ENCODE measurements around the gene ASIC3.
A peak's percentile ranks its signal among the peaks of the same experiment; 100 is the strongest.

The ASIC3 gene

DNA sequence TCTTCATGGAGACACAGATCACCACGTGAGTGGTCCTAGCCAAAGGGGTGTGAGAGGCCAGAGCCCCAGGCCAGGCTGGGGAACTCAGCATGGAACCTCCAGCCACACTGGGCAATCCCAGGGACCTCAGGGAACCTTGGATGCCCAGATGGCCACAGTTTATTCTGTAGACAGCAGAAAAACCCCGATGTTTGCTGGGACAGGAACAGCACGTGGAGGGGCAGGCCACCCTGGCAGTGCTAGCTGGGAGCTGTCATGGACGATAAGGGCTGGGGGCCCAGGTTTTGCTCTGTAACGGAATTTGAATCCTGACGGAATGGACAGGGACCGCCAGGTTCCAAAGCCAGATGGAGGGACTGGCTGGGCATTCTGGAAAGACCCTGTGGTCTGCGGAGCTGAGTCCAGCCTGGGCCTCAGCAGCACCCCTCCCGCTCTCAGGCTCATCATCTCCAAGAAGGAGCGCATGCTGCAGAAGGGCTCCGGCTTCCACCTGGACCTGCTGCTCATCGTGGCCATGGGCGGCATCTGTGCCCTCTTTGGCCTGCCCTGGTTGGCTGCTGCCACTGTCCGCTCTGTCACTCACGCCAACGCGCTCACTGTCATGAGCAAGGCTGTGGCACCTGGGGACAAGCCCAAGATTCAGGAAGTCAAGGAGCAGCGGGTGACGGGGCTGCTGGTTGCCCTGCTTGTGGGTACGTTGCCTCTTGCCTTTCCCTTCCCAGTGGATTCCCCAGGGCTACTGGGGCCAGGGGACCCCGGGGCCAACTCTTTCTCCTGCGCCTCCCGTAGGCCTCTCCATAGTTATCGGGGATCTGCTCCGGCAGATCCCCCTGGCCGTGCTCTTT, 26.7 kb downstream of the ASIC3 start:
- TF ChIP-seq, protein P1, sequence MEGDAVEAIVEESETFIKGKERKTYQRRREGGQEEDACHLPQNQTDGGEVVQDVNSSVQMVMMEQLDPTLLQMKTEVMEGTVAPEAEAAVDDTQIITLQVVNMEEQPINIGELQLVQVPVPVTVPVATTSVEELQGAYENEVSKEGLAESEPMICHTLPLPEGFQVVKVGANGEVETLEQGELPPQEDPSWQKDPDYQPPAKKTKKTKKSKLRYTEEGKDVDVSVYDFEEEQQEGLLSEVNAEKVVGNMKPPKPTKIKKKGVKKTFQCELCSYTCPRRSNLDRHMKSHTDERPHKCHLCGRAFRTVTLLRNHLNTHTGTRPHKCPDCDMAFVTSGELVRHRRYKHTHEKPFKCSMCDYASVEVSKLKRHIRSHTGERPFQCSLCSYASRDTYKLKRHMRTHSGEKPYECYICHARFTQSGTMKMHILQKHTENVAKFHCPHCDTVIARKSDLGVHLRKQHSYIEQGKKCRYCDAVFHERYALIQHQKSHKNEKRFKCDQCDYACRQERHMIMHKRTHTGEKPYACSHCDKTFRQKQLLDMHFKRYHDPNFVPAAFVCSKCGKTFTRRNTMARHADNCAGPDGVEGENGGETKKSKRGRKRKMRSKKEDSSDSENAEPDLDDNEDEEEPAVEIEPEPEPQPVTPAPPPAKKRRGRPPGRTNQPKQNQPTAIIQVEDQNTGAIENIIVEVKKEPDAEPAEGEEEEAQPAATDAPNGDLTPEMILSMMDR (IDR thresholded peaks at IDR 0.05; ENCODE audit: low read depth, low read length, missing control alignments), result no peak
- in situ Hi-C loops (cut with HindIII; ENCODE audit: low sequenced_read_pairs), result no loop called here
- no peak overlapping the region for H3K4me3 ChIP-seq (ENCODE audit: low read depth, low read length)
- DNase-seq (ENCODE audit: low read depth), result no peak

DNA sequence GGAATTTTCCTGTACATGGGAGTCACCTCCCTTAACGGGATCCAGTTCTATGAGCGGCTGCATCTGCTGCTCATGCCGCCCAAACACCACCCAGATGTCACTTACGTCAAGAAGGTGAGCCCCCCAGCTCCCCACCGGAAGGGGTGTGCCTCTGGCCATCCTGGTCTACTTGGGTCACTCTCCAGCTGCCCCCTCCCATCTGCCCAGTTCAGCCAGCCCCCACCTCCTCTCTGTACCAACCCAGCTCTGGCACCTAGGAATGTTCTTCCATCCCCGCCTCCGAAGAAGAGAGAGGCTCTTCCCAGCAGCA, 27.3 kb downstream of the ASIC3 start:
- in situ Hi-C loops (cut with HindIII; ENCODE audit: low sequenced_read_pairs), result no loop called here
- DNase-seq (ENCODE audit: low read depth), result no peak
- TF ChIP-seq, protein P1 (IDR thresholded peaks at IDR 0.05; ENCODE audit: low read depth, low read length, missing control alignments), result no peak
- H3K4me3 ChIP-seq (ENCODE audit: low read depth, low read length), result no peak overlapping the region

DNA sequence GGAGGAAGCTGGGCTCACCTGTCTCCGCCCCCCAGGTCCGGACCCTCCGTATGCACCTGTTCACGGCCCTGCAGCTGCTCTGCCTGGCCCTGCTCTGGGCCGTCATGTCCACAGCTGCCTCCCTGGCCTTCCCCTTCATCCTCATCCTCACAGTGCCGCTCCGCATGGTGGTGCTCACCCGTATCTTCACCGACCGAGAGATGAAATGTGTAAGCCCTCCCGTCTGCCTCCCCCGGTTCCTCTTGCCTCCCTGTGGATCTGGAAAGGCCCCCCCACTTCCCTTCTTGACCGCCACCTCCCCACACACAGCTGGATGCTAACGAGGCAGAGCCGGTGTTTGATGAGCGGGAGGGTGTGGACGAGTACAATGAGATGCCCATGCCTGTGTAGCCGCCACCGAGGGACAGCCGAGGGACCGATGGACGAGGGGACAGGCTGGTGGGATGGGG, 27.7 kb downstream of the ASIC3 start:
- in situ Hi-C loops (cut with HindIII; ENCODE audit: low sequenced_read_pairs), result no loop called here
- TF ChIP-seq, protein P1 (IDR thresholded peaks at IDR 0.05; ENCODE audit: low read depth, low read length, missing control alignments), result no peak
- H3K4me3 ChIP-seq (ENCODE audit: low read depth, low read length), result no peak overlapping the region
- DNase-seq (ENCODE audit: low read depth), result no peak

DNA sequence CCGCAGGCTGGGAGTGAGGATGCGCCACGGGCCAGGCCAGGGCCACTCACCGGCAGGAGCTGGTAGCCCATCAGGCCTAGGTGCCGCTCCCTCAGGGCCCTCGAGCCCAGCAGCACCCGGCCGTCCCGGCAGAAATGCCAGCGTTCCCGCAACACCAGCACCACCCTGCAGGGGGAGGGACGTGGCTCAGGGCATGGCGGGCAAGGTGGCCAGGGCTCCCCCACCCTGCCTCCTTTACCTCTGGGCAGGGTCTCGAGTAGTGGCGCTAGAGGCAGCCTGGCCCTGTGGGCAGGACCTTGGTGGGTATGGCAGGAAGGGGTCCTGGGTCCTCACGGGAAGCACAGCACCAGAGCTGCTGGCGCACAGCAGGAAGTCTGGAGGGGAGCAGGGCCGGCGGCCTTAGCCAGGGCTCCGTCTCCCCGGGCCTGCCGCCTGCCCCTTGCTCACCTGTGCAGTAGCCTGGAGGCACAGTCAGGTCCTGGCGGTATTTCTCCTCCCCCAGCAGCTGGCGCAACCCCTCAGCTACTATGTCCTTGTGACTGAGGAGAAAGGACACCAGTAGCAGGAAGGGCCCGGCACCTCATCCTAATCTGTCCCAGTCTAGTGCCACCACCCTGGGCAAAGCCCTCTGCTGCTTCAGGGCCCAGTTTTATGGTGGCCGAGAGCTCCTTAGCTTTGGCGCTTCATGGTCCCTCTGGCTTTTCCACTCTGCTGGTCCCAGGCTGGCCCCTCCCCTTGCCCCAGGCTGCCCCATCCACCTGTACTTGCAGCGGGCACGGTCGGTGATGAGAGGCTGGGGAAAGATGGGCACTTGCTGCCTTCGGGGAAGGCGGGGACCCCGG, 28.8 kb downstream of the ASIC3 start:
- TF ChIP-seq, protein P1 (IDR thresholded peaks at IDR 0.05; ENCODE audit: low read depth, low read length, missing control alignments), result peak; percentile 44
- H3K4me3 ChIP-seq (ENCODE audit: low read depth, low read length), result no peak overlapping the region
- in situ Hi-C loops (cut with HindIII; ENCODE audit: low sequenced_read_pairs), result no loop called here
- no peak for DNase-seq (ENCODE audit: low read depth)

DNA sequence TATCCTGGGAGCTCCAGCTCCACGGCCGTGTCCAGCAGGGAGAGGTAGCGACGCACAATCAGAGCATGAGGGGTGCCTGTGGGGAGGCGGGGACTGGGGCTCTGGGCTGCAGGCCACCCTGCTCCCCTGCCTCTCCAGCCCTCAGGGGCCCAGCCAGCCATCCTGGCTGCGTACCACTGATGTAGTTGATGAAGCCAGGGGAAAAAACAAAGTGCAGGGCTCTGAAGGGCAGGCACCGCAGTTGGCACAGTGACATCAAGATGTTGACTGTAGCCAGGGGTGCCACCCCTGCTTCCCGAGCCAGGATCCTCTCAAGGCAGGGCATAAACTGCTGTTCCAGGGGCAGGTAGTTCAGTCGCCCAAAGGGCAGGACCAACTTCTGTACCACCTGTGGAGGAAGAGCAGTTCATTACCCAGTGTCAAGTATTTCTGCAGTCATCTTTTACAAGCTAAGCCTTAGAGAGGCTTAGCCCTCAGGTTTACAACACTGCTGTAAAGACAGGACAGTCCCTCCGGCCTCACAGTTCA, 29.4 kb downstream of the ASIC3 start:
- TF ChIP-seq, protein P1 (IDR thresholded peaks at IDR 0.05; ENCODE audit: low read depth, low read length, missing control alignments), result no peak

DNA sequence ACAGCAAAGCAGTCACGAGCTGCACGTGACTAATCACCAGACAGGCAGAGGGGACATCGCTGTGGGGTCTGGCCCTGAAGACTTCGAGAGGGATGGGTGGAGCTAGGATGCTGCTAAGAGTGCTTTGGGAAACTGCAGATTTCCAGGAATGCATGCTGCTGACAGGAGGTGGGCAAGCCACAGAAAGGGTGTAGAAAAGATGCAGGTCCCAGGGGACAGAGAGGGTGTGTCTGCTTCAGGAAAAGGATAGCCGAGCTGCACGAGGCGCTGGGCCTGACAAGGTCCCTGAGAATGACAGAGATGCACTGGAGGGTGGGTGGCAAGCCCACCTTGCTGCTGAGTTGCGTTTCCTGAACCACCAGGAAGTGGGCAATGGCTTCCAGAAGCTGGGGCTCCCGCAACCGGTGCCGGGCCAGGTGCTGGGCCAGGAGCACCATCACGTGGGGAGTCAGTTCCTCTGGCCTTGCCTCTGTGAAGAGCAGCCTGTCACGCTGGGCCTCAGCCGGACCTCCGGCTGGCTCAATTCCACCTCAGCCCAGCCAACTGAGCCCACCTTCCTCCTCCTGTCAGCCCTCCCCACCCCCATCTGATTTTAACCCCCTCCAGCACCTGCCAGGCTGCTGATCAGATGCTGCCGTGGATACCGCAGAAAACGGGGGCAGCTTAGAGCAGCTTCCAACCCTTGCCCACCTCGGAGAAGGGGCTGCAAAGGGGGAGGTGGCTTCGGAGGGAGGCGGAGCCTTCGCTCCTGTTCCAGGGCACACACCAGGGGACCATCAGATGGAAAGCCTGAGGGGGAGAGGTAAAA, 30.1 kb downstream of the ASIC3 start:
- no peak overlapping the region for H3K4me3 ChIP-seq (ENCODE audit: low read depth, low read length)
- in situ Hi-C loops (cut with HindIII; ENCODE audit: low sequenced_read_pairs), result no loop called here
- TF ChIP-seq, protein P1 (IDR thresholded peaks at IDR 0.05; ENCODE audit: low read depth, low read length, missing control alignments), result no peak
- DNase-seq (ENCODE audit: low read depth), result no peak

More for the DNA sequence above, 29.4 kb downstream of the ASIC3 start:
- in situ Hi-C loops (cut with HindIII; ENCODE audit: low sequenced_read_pairs), result no loop called here
- no peak for DNase-seq (ENCODE audit: low read depth)
- no peak overlapping the region for H3K4me3 ChIP-seq (ENCODE audit: low read depth, low read length)
